ENCODE measurements around the gene KRTAP6-3. TPM values are rescaled to one million over a fixed set of nuclear protein-coding genes. Genes with fewer than 3 reads are reported as not detected.

Gene KRTAP6-3, protein sequence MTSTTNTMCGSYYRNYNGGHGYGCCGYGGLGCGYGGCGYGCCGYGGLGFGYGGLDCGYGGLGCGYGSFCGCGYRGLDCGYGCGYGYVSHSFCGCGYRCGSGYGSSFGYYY
- not detected in 5 replicates for total RNA-seq (2022; extraction: Qiagen RNA extraction)

DNA sequence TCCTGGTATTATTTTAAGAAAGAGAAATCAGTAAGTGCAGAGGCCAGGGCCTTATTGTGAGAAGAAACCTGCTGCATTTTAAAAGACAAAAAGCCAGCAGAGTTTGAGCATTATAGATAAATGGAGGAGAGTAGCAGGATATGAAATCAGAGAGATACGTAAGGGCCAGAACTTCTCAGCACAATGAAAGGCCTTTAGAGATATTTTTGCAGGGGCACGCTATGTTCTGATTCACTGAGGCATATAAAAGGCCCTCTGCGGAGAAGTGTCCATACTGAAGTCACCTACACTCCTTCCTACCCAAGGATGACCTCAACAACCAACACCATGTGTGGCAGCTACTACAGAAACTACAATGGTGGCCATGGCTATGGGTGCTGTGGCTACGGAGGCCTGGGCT, at the start of gene KRTAP6-3:
Gene KRTAP6-3 (plus strand): TSS at position 301 of the 400 bp plus-strand sequence. CDS start 6 bp downstream, at position 307.

DNA sequence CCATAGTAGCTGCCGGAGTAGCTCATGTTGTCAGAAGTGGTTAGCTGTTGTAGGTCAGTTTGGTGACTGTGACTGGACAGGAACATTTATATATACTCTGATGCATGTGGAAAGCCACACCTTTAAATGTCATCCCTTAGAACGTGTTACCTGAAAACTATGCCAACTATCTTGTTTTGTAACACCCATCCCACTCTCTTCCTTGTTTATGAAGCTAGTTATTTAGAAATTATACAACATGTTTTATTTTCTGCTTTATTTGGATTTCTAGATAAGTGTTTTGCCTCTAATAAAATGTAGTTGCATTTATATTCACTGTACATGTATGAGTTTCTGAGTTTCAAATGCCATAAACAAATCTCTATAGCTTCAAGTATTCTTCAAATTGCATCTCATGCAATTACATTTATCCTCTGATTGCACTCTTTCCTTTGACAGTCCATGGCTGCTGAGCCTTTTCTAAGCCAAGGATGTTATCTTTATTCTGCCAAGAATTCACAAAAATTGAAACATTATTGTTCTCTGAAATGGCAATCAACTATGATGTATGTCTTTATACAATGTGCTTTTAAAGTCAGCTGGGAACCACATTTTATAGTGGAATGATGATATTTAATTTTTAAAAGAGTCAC, 30.9 kb upstream of the KRTAP6-3 start, which contains the start of gene KRTAP19-7:
Gene KRTAP19-7 (minus strand): TSS at position 51 of the 632 bp plus-strand sequence. CDS start 25 bp downstream, at position 26.

DNA sequence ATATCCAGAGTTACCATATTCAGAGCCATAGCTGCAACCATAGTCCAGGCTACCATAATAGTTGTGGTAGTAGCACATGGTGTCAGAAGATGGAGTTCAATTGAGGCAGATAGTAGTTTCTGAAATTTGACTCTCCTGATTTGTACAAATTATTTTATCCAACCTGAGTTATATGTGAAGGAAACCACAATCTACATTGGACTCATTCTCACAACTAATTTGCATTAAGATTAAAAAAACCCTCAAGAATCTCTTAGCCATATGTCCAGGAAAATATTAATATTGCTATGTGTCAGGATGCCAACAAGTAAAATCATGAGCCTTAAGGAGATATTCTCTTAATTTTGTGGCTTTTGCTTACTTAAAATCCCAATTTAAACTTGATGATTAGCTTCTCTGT, 1.9 kb upstream of the KRTAP6-3 start, which contains the start of gene KRTAP22-2:
Gene KRTAP22-2 (minus strand): TSS at position 101 of the 400 bp plus-strand sequence.

DNA sequence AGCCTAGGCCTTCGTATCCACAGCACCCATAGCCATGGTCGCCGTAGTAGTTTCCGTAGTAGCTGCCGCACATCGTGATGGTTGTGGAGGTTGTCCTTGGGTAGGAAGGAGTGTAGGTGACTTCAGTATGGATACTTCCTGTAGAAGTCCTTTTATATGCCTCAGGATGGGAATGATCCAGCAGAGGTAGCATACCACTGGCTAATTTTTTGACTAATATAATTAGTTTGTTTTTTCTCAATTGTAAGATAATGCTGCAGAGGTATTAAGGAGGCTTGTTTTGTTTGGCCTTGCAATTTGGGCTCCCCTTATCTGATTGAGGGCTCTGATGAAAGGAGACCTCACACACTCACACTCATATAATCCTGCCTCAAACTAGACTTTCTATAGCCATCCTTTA, 6.6 kb downstream of the KRTAP6-3 start, which contains the start of gene KRTAP6-2:
Gene KRTAP6-2 (minus strand): TSS at position 101 of the 400 bp plus-strand sequence. CDS start 28 bp downstream, at position 73.

DNA sequence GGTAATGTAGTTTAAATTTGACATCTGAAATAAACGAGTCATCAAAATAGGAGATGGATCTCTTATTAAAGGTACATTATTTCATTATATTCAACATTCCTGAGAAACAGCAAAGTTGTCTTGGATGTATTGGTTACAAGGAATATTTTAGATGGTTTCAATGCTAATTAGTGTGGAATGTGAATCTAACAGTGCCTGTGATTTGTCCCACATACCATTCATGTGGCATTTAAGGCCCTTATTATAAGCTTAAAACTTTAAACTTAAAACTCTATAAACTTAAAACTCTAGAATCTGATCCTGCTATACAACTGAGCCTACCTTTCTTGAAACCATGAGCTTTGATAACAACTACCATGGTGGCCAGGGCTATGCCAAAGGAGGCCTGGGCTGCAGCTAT, 8.5 kb downstream of the KRTAP6-3 start, which contains the start of gene KRTAP22-1:
Gene KRTAP22-1 (plus strand): TSS at position 301 of the 400 bp plus-strand sequence.

DNA sequence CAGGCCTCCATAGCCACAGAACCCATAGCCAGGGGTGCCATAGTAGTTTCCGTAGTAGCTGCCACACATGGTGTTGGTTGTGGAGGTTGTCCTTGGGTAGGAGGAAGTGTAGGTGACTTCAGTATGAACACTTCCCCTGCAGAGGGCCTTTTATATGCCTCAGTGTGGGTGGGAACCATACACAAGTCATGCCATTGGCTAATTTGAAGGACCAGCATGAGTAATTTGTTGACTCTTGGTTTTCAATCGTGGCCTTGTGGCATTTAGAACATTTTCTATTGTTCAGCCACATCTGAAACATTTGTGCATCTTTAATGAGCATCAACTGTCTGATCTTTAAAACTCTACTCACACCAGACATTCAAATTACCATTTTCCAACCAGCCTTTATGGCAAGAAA, 21.6 kb downstream of the KRTAP6-3 start, which contains the start of gene KRTAP6-1:
Gene KRTAP6-1 (minus strand): TSS at position 95 of the 400 bp plus-strand sequence. CDS start 26 bp downstream, at position 69.

DNA sequence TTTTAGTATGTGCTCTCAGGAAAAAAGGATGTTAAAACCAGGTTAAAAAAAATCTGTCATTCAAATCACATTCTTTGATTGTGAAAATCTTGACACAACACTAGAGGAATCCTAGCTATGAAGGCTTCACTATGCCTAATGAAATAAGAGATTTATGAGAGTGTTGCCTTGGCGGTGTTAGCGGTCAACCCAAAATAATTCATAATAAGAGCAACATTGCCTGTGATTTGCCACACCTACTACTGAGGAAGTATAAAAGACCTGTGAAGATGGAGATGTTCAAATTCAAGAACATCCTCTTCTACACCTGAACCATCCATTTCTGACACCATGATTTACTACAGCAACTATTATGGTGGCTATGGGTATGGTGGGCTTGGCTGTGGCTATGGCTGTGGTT, 23.9 kb downstream of the KRTAP6-3 start, which contains the start of gene KRTAP20-1:
Gene KRTAP20-1 (plus strand): TSS at position 301 of the 400 bp plus-strand sequence. CDS start 30 bp downstream, at position 331.

DNA sequence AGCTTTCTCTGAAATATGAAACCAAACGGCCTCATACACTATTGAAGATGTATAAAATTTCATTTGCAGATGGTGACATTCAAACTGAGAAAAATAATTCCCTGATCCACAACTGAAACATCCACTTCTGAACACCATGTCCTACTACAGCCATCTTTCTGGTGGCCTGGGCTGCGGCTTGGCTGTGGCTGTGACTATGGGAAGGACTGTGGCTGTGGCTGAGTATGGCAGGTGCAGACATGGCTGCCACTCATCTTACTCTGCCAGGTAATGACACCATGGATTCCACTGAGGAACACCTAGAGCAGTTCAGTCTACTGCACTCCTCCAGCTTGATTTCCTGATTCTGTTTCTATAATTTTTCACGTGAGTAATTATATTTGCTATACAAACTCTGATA, 28.3 kb downstream of the KRTAP6-3 start, which contains the start of gene KRTAP20-4:
Gene KRTAP20-4 (plus strand): TSS at position 106 of the 400 bp plus-strand sequence.

DNA sequence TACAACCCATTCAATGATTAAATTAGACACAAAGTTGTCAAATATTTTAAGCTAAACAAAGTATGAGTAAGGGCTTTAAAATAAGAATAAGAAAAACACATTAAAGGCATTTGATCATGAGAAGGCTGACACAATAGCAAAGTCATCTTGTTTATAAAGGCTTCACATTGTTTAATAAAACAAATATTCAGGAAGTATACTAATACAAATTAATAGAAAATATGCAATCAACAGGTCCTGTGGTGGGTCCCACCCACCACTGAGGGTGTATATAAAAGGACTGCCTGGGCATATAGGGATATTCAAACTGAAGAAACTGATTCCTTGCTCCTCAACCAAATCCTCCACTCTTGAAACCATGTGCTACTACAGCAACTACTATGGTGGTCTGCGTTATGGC, 42.7 kb downstream of the KRTAP6-3 start, which contains the start of gene KRTAP20-2:
Gene KRTAP20-2 (plus strand): TSS at position 301 of the 400 bp plus-strand sequence. CDS start 58 bp downstream, at position 359.

DNA sequence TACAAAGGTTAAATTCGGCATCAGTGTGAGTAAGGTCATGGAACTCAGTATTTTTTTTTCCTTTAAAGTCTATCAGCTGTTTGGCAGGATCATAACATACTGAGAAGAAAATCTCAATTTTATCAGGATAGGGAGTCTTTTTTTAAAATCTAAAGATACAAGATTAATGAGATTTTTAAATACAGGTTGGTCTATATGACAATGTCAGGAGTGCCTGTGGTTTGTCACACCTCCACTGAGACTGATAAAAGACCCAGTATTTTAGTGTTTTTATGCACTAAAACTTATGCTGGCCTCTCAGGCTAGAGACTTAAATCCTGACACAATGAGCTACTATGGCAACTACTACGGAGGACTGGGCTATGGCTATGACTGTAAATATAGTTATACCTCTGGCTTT, 50.3 kb downstream of the KRTAP6-3 start, which contains the start of gene KRTAP20-3:
Gene KRTAP20-3 (plus strand): TSS at position 301 of the 400 bp plus-strand sequence.

Other genes with a start within 250 kb of the KRTAP6-3 start
- gene KRTAP23-1, start 243.8 kb upstream of the KRTAP6-3 start, total RNA-seq (2022; extraction: Qiagen RNA extraction), result not detected in 5 replicates
- gene KRTAP13-2, start 220.2 kb upstream of the KRTAP6-3 start, total RNA-seq (2022; extraction: Qiagen RNA extraction), result not detected in 5 replicates
- gene KRTAP13-1, start 196.4 kb upstream of the KRTAP6-3 start, total RNA-seq (2022; extraction: Qiagen RNA extraction), result not detected in 5 replicates
- not detected in 5 replicates for gene KRTAP13-3, start 166.5 kb upstream of the KRTAP6-3 start, total RNA-seq (2022; extraction: Qiagen RNA extraction)
- not detected in 5 replicates for gene KRTAP13-4, start 162.2 kb upstream of the KRTAP6-3 start, total RNA-seq (2022; extraction: Qiagen RNA extraction)
- gene KRTAP15-1, start 152.2 kb upstream of the KRTAP6-3 start, total RNA-seq (2022; extraction: Qiagen RNA extraction), result not detected in 5 replicates
- gene KRTAP19-1, start 112.1 kb upstream of the KRTAP6-3 start, total RNA-seq (2022; extraction: Qiagen RNA extraction), result not detected in 5 replicates
- gene KRTAP19-2, start 105.0 kb upstream of the KRTAP6-3 start, total RNA-seq (2022; extraction: Qiagen RNA extraction), result not detected in 5 replicates
- gene KRTAP19-3, start 100.4 kb upstream of the KRTAP6-3 start, total RNA-seq (2022; extraction: Qiagen RNA extraction), result not detected in 5 replicates
- gene KRTAP19-4, start 95.3 kb upstream of the KRTAP6-3 start, total RNA-seq (2022; extraction: Qiagen RNA extraction), result not detected in 5 replicates
- gene KRTAP19-5, start 90.3 kb upstream of the KRTAP6-3 start, total RNA-seq (2022; extraction: Qiagen RNA extraction), result not detected in 5 replicates
- gene KRTAP19-6, start 50.6 kb upstream of the KRTAP6-3 start, total RNA-seq (2022; extraction: Qiagen RNA extraction), result not detected in 5 replicates
- gene KRTAP19-7, start 31.1 kb upstream of the KRTAP6-3 start, total RNA-seq (2022; extraction: Qiagen RNA extraction), result not detected in 5 replicates
- gene KRTAP22-2, start 2.0 kb upstream of the KRTAP6-3 start, total RNA-seq (2022; extraction: Qiagen RNA extraction), result not detected in 5 replicates
- not detected in 5 replicates for gene KRTAP6-2, start 6.5 kb downstream of the KRTAP6-3 start, total RNA-seq (2022; extraction: Qiagen RNA extraction)
- not detected in 5 replicates for gene KRTAP22-1, start 8.6 kb downstream of the KRTAP6-3 start, total RNA-seq (2022; extraction: Qiagen RNA extraction)
- gene KRTAP6-1, start 21.5 kb downstream of the KRTAP6-3 start, total RNA-seq (2022; extraction: Qiagen RNA extraction), result not detected in 5 replicates
- not detected in 5 replicates for gene KRTAP20-1, start 24.0 kb downstream of the KRTAP6-3 start, total RNA-seq (2022; extraction: Qiagen RNA extraction)
- not detected in 5 replicates for gene KRTAP20-4, start 28.2 kb downstream of the KRTAP6-3 start, total RNA-seq (2022; extraction: Qiagen RNA extraction)
- gene KRTAP20-2, start 42.8 kb downstream of the KRTAP6-3 start, total RNA-seq (2022; extraction: Qiagen RNA extraction), result not detected in 5 replicates
- not detected in 5 replicates for gene KRTAP20-3, start 50.4 kb downstream of the KRTAP6-3 start, total RNA-seq (2022; extraction: Qiagen RNA extraction)
- not detected in 5 replicates for gene KRTAP21-3, start 126.3 kb downstream of the KRTAP6-3 start, total RNA-seq (2022; extraction: Qiagen RNA extraction)
- not detected in 5 replicates for gene KRTAP21-2, start 154.8 kb downstream of the KRTAP6-3 start, total RNA-seq (2022; extraction: Qiagen RNA extraction)
- not detected in 5 replicates for gene KRTAP21-1, start 163.0 kb downstream of the KRTAP6-3 start, total RNA-seq (2022; extraction: Qiagen RNA extraction)
- not detected in 5 replicates for gene KRTAP8-1, start 220.8 kb downstream of the KRTAP6-3 start, total RNA-seq (2022; extraction: Qiagen RNA extraction)
- not detected in 5 replicates for gene KRTAP7-1, start 237.3 kb downstream of the KRTAP6-3 start, total RNA-seq (2022; extraction: Qiagen RNA extraction)